K562 treated with DMSO at 1 percent for 4 hours (cell line): ENCODE measurements around the gene TPM3. TPM values are rescaled to one million over a fixed set of nuclear protein-coding genes. Genes with fewer than 3 reads are reported as not detected.

Experiments used
- total RNA-seq: library from RNA; unstranded; fragments of 300-600 nt; gene quantifications from 2 replicates; pipeline ENCODE4 v1.2.3, GENCODE V29; 2022; ENCODE audit not compliant: insufficient read depth

TPM3 gene
- total RNA-seq, result 329 and 336 TPM in 2 replicates

GRCh38 chr1:154191990-154192461 lies at the start of gene TPM3:
Gene TPM3 (minus strand): TSS chr1:154192100. CDS start chr1:154192018, 82 bp downstream.

GRCh38 chr1:154220071-154220969 lies 28.4 kb upstream of the TPM3 start, which contains the start of gene UBAP2L:
Gene UBAP2L (plus strand): TSS chr1:154220955. CDS start chr1:154225124, 4,169 bp downstream.

GRCh38 chr1:154206196-154206595 lies 14.3 kb upstream of the TPM3 start, which contains the start of gene CFAP141:
Gene CFAP141 (minus strand): TSS chr1:154206333. CDS start chr1:154206307, 26 bp downstream.

GRCh38 chr1:154154534-154155191 lies 37.2 kb downstream of the TPM3 start, which contains the start of gene NUP210L:
Gene NUP210L (minus strand): TSS chr1:154155073.

Other genes starting within 250 kb of the TPM3 start
- 37.6 and 43.8 TPM in 2 replicates for gene DENND4B, start 245.4 kb downstream of the TPM3 start, total RNA-seq
- 23.1 and 36.3 TPM in 2 replicates for gene CRTC2, start 233.5 kb downstream of the TPM3 start, total RNA-seq
- 68.9 and 74.1 TPM in 2 replicates for gene SLC39A1, start 228.6 kb downstream of the TPM3 start, total RNA-seq
- 22.8 and 26.2 TPM in 2 replicates for gene CREB3L4, start 224.2 kb downstream of the TPM3 start, total RNA-seq
- 246 and 283 TPM in 2 replicates for gene JTB, start 214.4 kb downstream of the TPM3 start, total RNA-seq
- 145 and 147 TPM in 2 replicates for gene RAB13, start 205.8 kb downstream of the TPM3 start, total RNA-seq
- 13,688 and 15,944 TPM in 2 replicates for gene RPS27, start 201.3 kb downstream of the TPM3 start, total RNA-seq
- not detected in 2 replicates for gene NUP210L, start 37.0 kb downstream of the TPM3 start, total RNA-seq
- not detected in 2 replicates for gene CFAP141, start 14.2 kb upstream of the TPM3 start, total RNA-seq
- gene UBAP2L, start 28.9 kb upstream of the TPM3 start, total RNA-seq, result 99.0 and 111 TPM in 2 replicates
- gene HAX1, start 80.5 kb upstream of the TPM3 start, total RNA-seq, result 197 and 249 TPM in 2 replicates
- gene AQP10, start 129.0 kb upstream of the TPM3 start, total RNA-seq, result 1.2 and 1.5 TPM in 2 replicates
- 16.6 and 22.7 TPM in 2 replicates for gene ATP8B2, start 133.4 kb upstream of the TPM3 start, total RNA-seq
- gene IL6R, start 213.2 kb upstream of the TPM3 start, total RNA-seq, result 0.63 and 0.68 TPM in 2 replicates